ENCODE results near the gene PYGO1.

Gene PYGO1

DNA sequence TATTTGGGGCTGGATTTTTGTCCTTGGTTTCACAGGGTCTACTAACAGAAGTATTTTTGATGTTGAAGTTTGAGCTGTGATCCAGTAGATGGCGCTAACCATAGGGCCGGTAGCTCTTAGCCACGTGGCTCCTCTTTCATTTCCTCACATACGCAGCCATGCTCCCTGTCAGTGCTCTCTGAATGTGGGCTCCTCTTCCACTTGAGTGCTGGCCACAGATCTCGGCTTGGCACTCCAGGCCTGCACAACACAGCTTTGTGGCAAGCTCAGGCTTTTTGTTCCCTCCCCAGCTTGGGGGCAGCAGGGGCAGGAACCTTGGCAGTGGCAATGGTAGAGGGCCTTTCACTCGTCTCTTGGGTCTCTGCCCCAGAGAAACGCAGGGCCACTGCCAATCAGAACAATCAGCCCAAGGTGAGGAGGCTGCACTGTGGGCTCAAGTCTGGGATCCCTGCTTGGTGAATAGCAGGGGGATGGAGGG, 61.5 kb downstream of the PYGO1 start:
- Mint-ChIP-seq H3K36me3 (ENCODE audit: low read depth) (no peaks in the 10 kb centered on the region), H3K9me3 (peaks cover 37% of the 10 kb centered on the region), H3K27me3 (ENCODE audit: low read depth) (peaks cover 3% of the 10 kb centered on the region), H3K27ac (no peak overlapping the region), H3K4me3 (no peak overlapping the region), H3K4me1 (no peaks in the 10 kb centered on the region)
- TF ChIP-seq, protein P1, sequence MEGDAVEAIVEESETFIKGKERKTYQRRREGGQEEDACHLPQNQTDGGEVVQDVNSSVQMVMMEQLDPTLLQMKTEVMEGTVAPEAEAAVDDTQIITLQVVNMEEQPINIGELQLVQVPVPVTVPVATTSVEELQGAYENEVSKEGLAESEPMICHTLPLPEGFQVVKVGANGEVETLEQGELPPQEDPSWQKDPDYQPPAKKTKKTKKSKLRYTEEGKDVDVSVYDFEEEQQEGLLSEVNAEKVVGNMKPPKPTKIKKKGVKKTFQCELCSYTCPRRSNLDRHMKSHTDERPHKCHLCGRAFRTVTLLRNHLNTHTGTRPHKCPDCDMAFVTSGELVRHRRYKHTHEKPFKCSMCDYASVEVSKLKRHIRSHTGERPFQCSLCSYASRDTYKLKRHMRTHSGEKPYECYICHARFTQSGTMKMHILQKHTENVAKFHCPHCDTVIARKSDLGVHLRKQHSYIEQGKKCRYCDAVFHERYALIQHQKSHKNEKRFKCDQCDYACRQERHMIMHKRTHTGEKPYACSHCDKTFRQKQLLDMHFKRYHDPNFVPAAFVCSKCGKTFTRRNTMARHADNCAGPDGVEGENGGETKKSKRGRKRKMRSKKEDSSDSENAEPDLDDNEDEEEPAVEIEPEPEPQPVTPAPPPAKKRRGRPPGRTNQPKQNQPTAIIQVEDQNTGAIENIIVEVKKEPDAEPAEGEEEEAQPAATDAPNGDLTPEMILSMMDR (IDR thresholded peaks at IDR 0.05; ENCODE audit: unreplicated experiment in 3 of 3), result peak in 1 of 3 experiments; percentile 21

DNA sequence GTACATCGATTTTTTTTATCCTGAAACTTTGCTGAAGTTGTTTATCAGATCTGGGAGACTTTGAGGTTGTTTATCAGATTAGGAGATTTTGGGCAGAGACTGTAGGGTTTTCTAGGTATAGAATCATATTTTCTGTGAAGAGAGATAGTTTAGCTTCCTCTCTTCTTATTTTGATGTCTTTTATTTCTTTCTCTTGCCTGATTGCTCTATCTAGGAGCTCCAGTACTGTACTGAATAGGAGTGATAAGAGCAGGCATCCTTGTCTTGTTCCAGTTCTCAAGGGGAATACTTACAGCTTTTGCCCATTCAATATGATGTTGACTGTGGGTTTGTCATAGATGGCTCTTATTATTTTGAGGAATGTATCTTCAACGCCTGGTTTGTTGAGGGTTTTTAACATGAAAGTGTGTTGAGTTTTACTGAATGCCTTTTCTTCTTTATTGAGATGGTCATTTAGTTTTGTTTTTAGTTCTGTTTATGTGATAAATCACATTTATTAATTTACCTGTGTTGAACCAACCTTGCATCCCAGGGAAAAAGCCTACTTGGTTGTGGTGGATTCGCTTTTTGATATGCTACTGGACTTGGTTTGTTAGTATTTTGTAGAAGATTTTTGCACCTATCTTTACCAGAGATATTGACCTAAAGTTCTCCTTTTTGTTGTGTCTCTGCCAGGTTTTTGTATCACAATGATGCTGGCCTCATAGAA, 65.2 kb downstream of the PYGO1 start:
- TF ChIP-seq, protein P1 (IDR thresholded peaks at IDR 0.05; ENCODE audit: unreplicated experiment in 3 of 3), result no peak
- Mint-ChIP-seq H3K27ac (no peak overlapping the region), H3K27me3 (ENCODE audit: low read depth) (peaks cover 3% of the 10 kb centered on the region)

DNA sequence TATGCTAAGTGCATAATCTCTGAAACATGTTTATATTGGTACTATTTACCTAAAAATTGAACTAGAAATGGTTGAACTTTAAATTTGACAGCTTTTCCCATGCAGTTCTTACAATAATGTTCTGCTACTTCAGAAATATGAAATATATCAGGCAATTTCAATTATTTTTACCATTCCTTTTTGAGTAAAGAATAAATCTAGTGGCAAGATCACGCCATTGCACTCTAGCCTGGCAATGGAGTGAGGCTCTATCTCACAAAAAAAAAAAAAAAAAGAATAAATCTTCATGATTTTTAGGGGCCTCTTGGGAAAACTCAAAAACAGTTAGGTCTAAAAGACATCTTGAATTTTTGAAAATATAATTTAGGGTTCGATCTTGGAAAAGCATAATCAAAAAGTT, 69.5 kb downstream of the PYGO1 start:
- Mint-ChIP-seq H3K27ac (no peak overlapping the region), H3K9me3 (peaks cover 24% of the 10 kb centered on the region), H3K36me3 (ENCODE audit: low read depth) (no peaks in the 10 kb centered on the region), H3K4me3 (no peak overlapping the region), H3K4me1 (no peaks in the 10 kb centered on the region), H3K27me3 (ENCODE audit: low read depth) (no peaks in the 10 kb centered on the region)
- TF ChIP-seq, protein P1 (IDR thresholded peaks at IDR 0.05; ENCODE audit: unreplicated experiment in 3 of 3), result peak; percentile 26 to 43 (median 26)

More for the DNA sequence above, 65.2 kb downstream of the PYGO1 start:
- peaks cover 42% of the 10 kb centered on the region for H3K9me3 Mint-ChIP-seq
- no peaks in the 10 kb centered on the region for H3K36me3 Mint-ChIP-seq (ENCODE audit: low read depth)
- H3K4me3 Mint-ChIP-seq, result no peak overlapping the region
- H3K4me1 Mint-ChIP-seq, result no peaks in the 10 kb centered on the region

- Mint-ChIP-seq H3K9me3 (peaks cover 18% of the 10 kb centered on the region), H3K4me1 (peaks cover 3% of the 10 kb centered on the region), H3K27ac (no peak overlapping the region), H3K4me3 (no peak overlapping the region), H3K27me3 (ENCODE audit: low read depth) (no peaks in the 10 kb centered on the region), H3K36me3 (ENCODE audit: low read depth) (no peaks in the 10 kb centered on the region)
- TF ChIP-seq, protein P1 (IDR thresholded peaks at IDR 0.05; ENCODE audit: unreplicated experiment in 3 of 3), result no peak
Observed at GRCh38 chr15:55518009-55518408, 70.1 kb downstream of the PYGO1 start.

- H3K4me3 Mint-ChIP-seq, result no peak overlapping the region
- peaks cover 3% of the 10 kb centered on the region for H3K9me3 Mint-ChIP-seq
- TF ChIP-seq, protein P1 (IDR thresholded peaks at IDR 0.05; ENCODE audit: unreplicated experiment in 3 of 3), result no peak
- H3K27me3 Mint-ChIP-seq (ENCODE audit: low read depth), result no peaks in the 10 kb centered on the region
- peaks cover 5% of the 10 kb centered on the region for H3K4me1 Mint-ChIP-seq
- no peaks in the 10 kb centered on the region for H3K36me3 Mint-ChIP-seq (ENCODE audit: low read depth)
- no peak overlapping the region for H3K27ac Mint-ChIP-seq
Observed at GRCh38 chr15:55515991-55516776, 72.0 kb downstream of the PYGO1 start.

Measured in nephron (organoid).